Stimulated activated naive CD8-positive, alpha-beta T cell treated with anti-CD3 and anti-CD28 coated beads, Interleukin-15, Interleukin-2, amounts not matched to agents 100 ng/mL and 50 ng/mL, for 24 hours (primary cell): Measurements from ENCODE around the gene FARP1.
A peak's percentile ranks its signal among the peaks of the same experiment; 100 is the strongest.

Source experiments
- H3K27ac Mint-ChIP-seq: one replicate; pipeline ENCODE4 v1.8.0; 2021; ENCODE audit warnings: mild to moderate bottlenecking, mixed read lengths
- H3K27me3 Mint-ChIP-seq: one replicate; pipeline ENCODE4 v1.8.0; 2021; ENCODE audit warnings: mixed read lengths
- H3K36me3 Mint-ChIP-seq: one replicate; pipeline ENCODE4 v1.8.0; 2021; ENCODE audit warnings: low read depth, mixed read lengths
- H3K4me1 Mint-ChIP-seq: one replicate; pipeline ENCODE4 v1.8.0; 2021; ENCODE audit warnings: low read depth, mixed read lengths
- H3K4me3 Mint-ChIP-seq: one replicate; pipeline ENCODE4 v1.8.0; 2021; ENCODE audit warnings: mild to moderate bottlenecking, mixed read lengths
- H3K9me3 Mint-ChIP-seq: one replicate; pipeline ENCODE4 v1.8.0; 2021; ENCODE audit warnings: mixed read lengths

FARP1 gene

GRCh38 chr13:98495627-98496478, 353.0 kb downstream of the FARP1 start:
- H3K27me3 Mint-ChIP-seq = no peaks in the 10 kb centered on the region
- H3K9me3 Mint-ChIP-seq = no peaks in the 10 kb centered on the region
- peaks cover 60% of the 10 kb centered on the region for H3K4me1 Mint-ChIP-seq
- H3K36me3 Mint-ChIP-seq = peaks cover 47% of the 10 kb centered on the region
- peak overlapping the region; percentile 61 for H3K27ac Mint-ChIP-seq
- H3K4me3 Mint-ChIP-seq = no peak overlapping the region

GRCh38 chr13:98496479-98496791, 353.5 kb downstream of the FARP1 start:
- no peaks in the 10 kb centered on the region for H3K9me3 Mint-ChIP-seq
- no peak overlapping the region for H3K27ac Mint-ChIP-seq
- peaks cover 43% of the 10 kb centered on the region for H3K36me3 Mint-ChIP-seq
- no peak overlapping the region for H3K4me3 Mint-ChIP-seq
- peaks cover 57% of the 10 kb centered on the region for H3K4me1 Mint-ChIP-seq
- no peaks in the 10 kb centered on the region for H3K27me3 Mint-ChIP-seq

GRCh38 chr13:98496966-98497365, 354.1 kb downstream of the FARP1 start:
- Mint-ChIP-seq H3K27ac (peak overlapping the region; percentile 59), H3K27me3 (no peaks in the 10 kb centered on the region), H3K4me1 (peaks cover 59% of the 10 kb centered on the region), H3K36me3 (peaks cover 43% of the 10 kb centered on the region), H3K9me3 (no peaks in the 10 kb centered on the region), H3K4me3 (no peak overlapping the region)

GRCh38 chr13:98500963-98501421, 358.1 kb downstream of the FARP1 start:
- H3K4me1 Mint-ChIP-seq = peaks cover 76% of the 10 kb centered on the region
- no peak overlapping the region for H3K27ac Mint-ChIP-seq
- H3K4me3 Mint-ChIP-seq = no peak overlapping the region
- H3K9me3 Mint-ChIP-seq = no peaks in the 10 kb centered on the region
- H3K36me3 Mint-ChIP-seq = peaks cover 56% of the 10 kb centered on the region
- no peaks in the 10 kb centered on the region for H3K27me3 Mint-ChIP-seq

- Mint-ChIP-seq H3K9me3 (no peaks in the 10 kb centered on the region), H3K4me1 (peaks cover 75% of the 10 kb centered on the region), H3K27me3 (no peaks in the 10 kb centered on the region), H3K36me3 (peaks cover 55% of the 10 kb centered on the region), H3K4me3 (no peak overlapping the region), H3K27ac (peak overlapping the region; percentile 73)
These were observed 360.5 kb downstream of the FARP1 start for GRCh38 chr13:98503175-98504028.

GRCh38 chr13:98504029-98504351, 361.1 kb downstream of the FARP1 start:
- no peaks in the 10 kb centered on the region for H3K9me3 Mint-ChIP-seq
- H3K36me3 Mint-ChIP-seq = peaks cover 55% of the 10 kb centered on the region
- H3K27me3 Mint-ChIP-seq = no peaks in the 10 kb centered on the region
- peak overlapping the region; percentile 24 for H3K4me3 Mint-ChIP-seq
- peak overlapping the region; percentile 73 for H3K27ac Mint-ChIP-seq
- H3K4me1 Mint-ChIP-seq = peaks cover 80% of the 10 kb centered on the region

- Mint-ChIP-seq H3K36me3 (peaks cover 55% of the 10 kb centered on the region), H3K27ac (peak overlapping the region; percentile 73), H3K27me3 (no peaks in the 10 kb centered on the region), H3K4me1 (peaks cover 85% of the 10 kb centered on the region), H3K9me3 (no peaks in the 10 kb centered on the region), H3K4me3 (peak overlapping the region; percentile 24)
These were observed 361.6 kb downstream of the FARP1 start for GRCh38 chr13:98504371-98504963.
